Fibroblast of lung (primary cell): ENCODE measurements around the gene TMEM187. TPM values are rescaled to one million over a fixed set of nuclear protein-coding genes. Genes with fewer than 3 reads are reported as not detected.
A peak's percentile ranks its signal among the peaks of the same experiment; 100 is the strongest.

ENCODE experiments used
- DNase-seq, 2 donors: peaks; one replicate each; pipeline versions ENCODE4 v3.0.0 to v3.0.0-alpha.2; 2010; ENCODE audit warnings: low read depth in 2 of 2
- H2AFZ ChIP-seq: 2 replicates; pipeline ENCODE4 v1.5.1; 2012; ENCODE audit warnings: low read length, control low read depth, inconsistent platforms
- H3K27ac ChIP-seq: 2 replicates; pipeline ENCODE4 v1.5.1; 2011; ENCODE audit warnings: low read length, control low read depth; ENCODE audit not compliant: insufficient read depth
- H3K27me3 ChIP-seq: 2 replicates; pipeline ENCODE4 v1.5.1; 2011; ENCODE audit warnings: mild to moderate bottlenecking, low read length; ENCODE audit not compliant: control insufficient read depth, insufficient read depth
- H3K36me3 ChIP-seq: 2 replicates; pipeline ENCODE4 v1.5.1; 2011; ENCODE audit warnings: low read length; ENCODE audit not compliant: control insufficient read depth, insufficient read depth
- H3K4me1 ChIP-seq: 2 replicates; pipeline ENCODE4 v1.5.1; 2011; ENCODE audit warnings: low read length; ENCODE audit not compliant: control insufficient read depth, insufficient read depth; ENCODE audit errors: extremely low read depth
- H3K4me2 ChIP-seq: 2 replicates; pipeline ENCODE4 v1.5.1; 2011; ENCODE audit warnings: low read length, control low read depth; ENCODE audit not compliant: insufficient read depth; ENCODE audit errors: extremely low read depth
- H3K4me3 ChIP-seq, 4 experiments: fragments of 200-600 bp in 1 of 4; sonication (generic) in 1 of 4; replicated peaks in 1 of 4; 2 replicates each; pipeline ENCODE4 v1.5.1; 2011 to 2016; ENCODE audit warnings: low read length in 4 of 4, low read depth in 3 of 4, mild to moderate bottlenecking in 3 of 4, control low read depth in 2 of 4, inconsistent platforms in 1 of 4, mixed read lengths in 1 of 4; ENCODE audit not compliant: insufficient read depth in 1 of 4; ENCODE audit errors: control extremely low read depth in 1 of 4
- H3K79me2 ChIP-seq: 2 replicates; pipeline ENCODE4 v1.5.1; 2012; ENCODE audit warnings: mild to moderate bottlenecking, low read length, inconsistent platforms; ENCODE audit not compliant: control insufficient read depth, insufficient read depth
- H3K9ac ChIP-seq: 2 replicates; pipeline ENCODE4 v1.5.1; 2011; ENCODE audit warnings: mild to moderate bottlenecking, low read length, control low read depth; ENCODE audit not compliant: insufficient read depth
- H3K9me3 ChIP-seq: 2 replicates; pipeline ENCODE4 v1.5.1; 2012; ENCODE audit warnings: low read depth, low read length; ENCODE audit not compliant: control insufficient read depth, insufficient read depth
- H4K20me1 ChIP-seq: 2 replicates; pipeline ENCODE4 v1.5.1; 2011; ENCODE audit warnings: low read length; ENCODE audit not compliant: control insufficient read depth, insufficient read depth; ENCODE audit errors: extremely low read depth
- CTCF ChIP-seq, 2 donors: IDR thresholded peaks in 1 of 2; conservative IDR thresholded peaks in 1 of 2; 1 replicate in 1 of 2; 2 replicates in 1 of 2; pipeline ENCODE4 v1.5.1; 2011 to 2012; ENCODE audit warnings: low read length in 2 of 2, control low read depth in 1 of 2, inconsistent platforms in 1 of 2, low read depth in 1 of 2, mild to moderate bottlenecking in 1 of 2
- EZH2 ChIP-seq: IDR thresholded peaks from 2 replicates; pipeline ENCODE4 v1.5.1; 2012; ENCODE audit warnings: low read length, control low read depth, mild to moderate bottlenecking; ENCODE audit errors: missing control alignments
- polyA plus RNA-seq, 2 donors: library from polyadenylated mRNA; depleted of rRNA in 1 of 2; stranded (reverse) in 1 of 2; unstranded in 1 of 2; fragments of >200 nt; gene quantifications; 2 replicates each; pipeline ENCODE4 v1.2.1, GENCODE V29; 2011 to 2012; ENCODE audit warnings: missing spikeins in 1 of 2
- total RNA-seq: library from RNA; depleted of rRNA; stranded (reverse); fragments of >200 nt; gene quantifications from 2 replicates; pipeline ENCODE4 v1.2.1, GENCODE V29; 2014

TMEM187 gene
- total and polyA plus RNA-seq, 2 donors (not counting 1 experiment from before 2014, with no cell fraction given), result 4.6 to 8.3 TPM

GRCh38 chrX:154010330-154011087 is 38.0 kb downstream of the TMEM187 start:
- H3K9me3 ChIP-seq, result no peaks in the 10 kb centered on the region
- no peak overlapping the region for H3K4me2 ChIP-seq
- H3K4me1 ChIP-seq, result no peaks in the 10 kb centered on the region
- no peak overlapping the region for H3K4me3 ChIP-seq
- peaks cover 5% of the 10 kb centered on the region for H3K36me3 ChIP-seq
- H2AFZ ChIP-seq, result no peak overlapping the region
- H3K9ac ChIP-seq, result no peak overlapping the region
- DNase-seq, result no peak
- H4K20me1 ChIP-seq, result no peaks in the 10 kb centered on the region
- H3K27me3 ChIP-seq, result no peaks in the 10 kb centered on the region
- H3K79me2 ChIP-seq, result no peaks in the 10 kb centered on the region
- TF ChIP-seq EZH2, result no peak
- TF ChIP-seq CTCF (conservative IDR thresholded peaks at IDR 0.05 in 1 of 2, IDR thresholded peaks at IDR 0.05 in 1 of 2; ENCODE audit: low read depth in 1 of 2, low read length in 2 of 2), result no peak
- no peak overlapping the region for H3K27ac ChIP-seq

GRCh38 chrX:154011376-154012335 is 39.1 kb downstream of the TMEM187 start:
- TF ChIP-seq CTCF (conservative IDR thresholded peaks at IDR 0.05 in 1 of 2, IDR thresholded peaks at IDR 0.05 in 1 of 2; ENCODE audit: low read depth in 1 of 2, low read length in 2 of 2) (no peak), EZH2 (no peak)
- Histone ChIP-seq H2AFZ (no peak overlapping the region), H3K9ac (no peak overlapping the region), H3K4me2 (no peak overlapping the region), H4K20me1 (no peaks in the 10 kb centered on the region), H3K9me3 (no peaks in the 10 kb centered on the region), H3K4me1 (no peaks in the 10 kb centered on the region), H3K27ac (no peak overlapping the region), H3K4me3 (no peak overlapping the region), H3K79me2 (no peaks in the 10 kb centered on the region), H3K36me3 (peaks cover 5% of the 10 kb centered on the region), H3K27me3 (no peaks in the 10 kb centered on the region)
- DNase-seq, result no peak

GRCh38 chrX:154012336-154012991 is 39.9 kb downstream of the TMEM187 start:
- no peak for TF ChIP-seq EZH2
- TF ChIP-seq CTCF (conservative IDR thresholded peaks at IDR 0.05 in 1 of 2, IDR thresholded peaks at IDR 0.05 in 1 of 2; ENCODE audit: low read depth in 1 of 2, low read length in 2 of 2), result no peak
- H3K36me3 ChIP-seq, result peaks cover 10% of the 10 kb centered on the region
- no peaks in the 10 kb centered on the region for H3K4me1 ChIP-seq
- no peaks in the 10 kb centered on the region for H3K9me3 ChIP-seq
- H3K27me3 ChIP-seq, result no peaks in the 10 kb centered on the region
- H3K4me2 ChIP-seq, result no peak overlapping the region
- no peak overlapping the region for H3K27ac ChIP-seq
- no peaks in the 10 kb centered on the region for H4K20me1 ChIP-seq
- no peaks in the 10 kb centered on the region for H3K79me2 ChIP-seq
- no peak overlapping the region for H3K4me3 ChIP-seq
- no peak overlapping the region for H2AFZ ChIP-seq
- H3K9ac ChIP-seq, result no peak overlapping the region
- peak in 1 of 2 donors; percentile 21 for DNase-seq
